Ascending aorta (tissue), 2 donors: ENCODE data around the gene EDN2. TPM values are rescaled to one million over a fixed set of nuclear protein-coding genes. Genes with fewer than 3 reads are reported as not detected.

Source experiments
- DNase-seq, 2 donors: peaks; one replicate each; pipeline ENCODE4 v3.0.0-alpha.2; 2019; ENCODE audit warnings: low spot score in 2 of 2
- H3K27ac ChIP-seq, 2 donors: fragments of 200-600 bp; sonication (generic); one replicate each; pipeline ENCODE4 v1.5.1; 2016 to 2017; ENCODE audit warnings: mild to moderate bottlenecking in 1 of 2
- H3K27me3 ChIP-seq: fragments of 200-600 bp; sonication (generic); one replicate; pipeline ENCODE4 v1.5.1; 2017
- H3K36me3 ChIP-seq, 2 donors: fragments of 200-600 bp; sonication (generic); one replicate each; pipeline ENCODE4 v1.5.1; 2016
- H3K4me1 ChIP-seq, 2 donors: fragments of 200-600 bp; sonication (generic); one replicate each; pipeline ENCODE4 v1.5.1; 2016 to 2017; ENCODE audit warnings: mild to moderate bottlenecking in 1 of 2
- H3K4me3 ChIP-seq, 2 donors: fragments of 200-600 bp; sonication (generic); one replicate each; pipeline ENCODE4 v1.5.1; 2016 to 2017; ENCODE audit warnings: mild to moderate bottlenecking in 1 of 2
- H3K9me3 ChIP-seq, 2 donors: fragments of 200-600 bp; sonication (generic); one replicate each; pipeline ENCODE4 v1.5.1; 2016
- intact Hi-C: fragments of 100-400 bp; cut with DNase I; formaldehyde crosslinking; loops from one replicate; pipeline ENCODE4 v1.15.1; 2023
- total RNA-seq: library from RNA; depleted of rRNA; stranded (reverse); fragments of >200 nt; gene quantifications from one replicate; pipeline ENCODE4 v1.1.0, GENCODE V29; 2016
- TF ChIP-seq, protein P1 (sequence below), 3 experiments: fragments of 200-600 bp in 2 of 3; fragments of 450-650 bp in 1 of 3; sonication (generic) in 2 of 3; IDR thresholded peaks; one replicate each; pipeline ENCODE4 v1.5.1; 2016 to 2019; ENCODE audit warnings: antibody characterized with exemption in 3 of 3, mild to moderate bottlenecking in 1 of 3, moderate library complexity in 1 of 3

Gene EDN2
- total RNA-seq, 1 donor from 2014 or later = not detected

DNA sequence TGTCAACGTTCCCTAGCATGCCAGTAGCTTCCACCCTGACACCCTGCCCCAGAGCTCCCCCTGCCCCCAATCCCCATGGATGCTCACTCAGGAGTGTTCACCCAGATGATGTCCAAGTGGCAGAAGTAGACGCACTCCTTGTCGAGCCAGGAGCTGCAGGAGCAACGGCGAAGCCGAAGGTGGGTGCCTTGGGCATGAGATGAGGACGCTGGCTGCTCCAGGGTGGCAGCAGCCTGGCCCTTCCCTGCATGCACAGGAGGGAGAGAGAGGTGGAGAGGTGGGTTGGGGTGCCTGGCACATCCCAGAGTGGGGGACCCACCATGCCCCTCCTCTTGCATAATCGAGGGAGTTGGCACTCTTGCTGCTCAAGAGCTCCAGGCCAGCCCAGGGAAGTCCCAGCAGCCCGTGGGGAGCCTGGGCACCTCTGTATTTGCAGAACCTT is 502 bp downstream of the EDN2 start:
- TF ChIP-seq, protein P1, sequence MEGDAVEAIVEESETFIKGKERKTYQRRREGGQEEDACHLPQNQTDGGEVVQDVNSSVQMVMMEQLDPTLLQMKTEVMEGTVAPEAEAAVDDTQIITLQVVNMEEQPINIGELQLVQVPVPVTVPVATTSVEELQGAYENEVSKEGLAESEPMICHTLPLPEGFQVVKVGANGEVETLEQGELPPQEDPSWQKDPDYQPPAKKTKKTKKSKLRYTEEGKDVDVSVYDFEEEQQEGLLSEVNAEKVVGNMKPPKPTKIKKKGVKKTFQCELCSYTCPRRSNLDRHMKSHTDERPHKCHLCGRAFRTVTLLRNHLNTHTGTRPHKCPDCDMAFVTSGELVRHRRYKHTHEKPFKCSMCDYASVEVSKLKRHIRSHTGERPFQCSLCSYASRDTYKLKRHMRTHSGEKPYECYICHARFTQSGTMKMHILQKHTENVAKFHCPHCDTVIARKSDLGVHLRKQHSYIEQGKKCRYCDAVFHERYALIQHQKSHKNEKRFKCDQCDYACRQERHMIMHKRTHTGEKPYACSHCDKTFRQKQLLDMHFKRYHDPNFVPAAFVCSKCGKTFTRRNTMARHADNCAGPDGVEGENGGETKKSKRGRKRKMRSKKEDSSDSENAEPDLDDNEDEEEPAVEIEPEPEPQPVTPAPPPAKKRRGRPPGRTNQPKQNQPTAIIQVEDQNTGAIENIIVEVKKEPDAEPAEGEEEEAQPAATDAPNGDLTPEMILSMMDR (IDR thresholded peaks at IDR 0.05) = no peak
- no peaks in the 10 kb centered on the region for H3K36me3 ChIP-seq
- H3K27ac ChIP-seq = no peak overlapping the region
- H3K4me3 ChIP-seq = no peak overlapping the region
- no peaks in the 10 kb centered on the region for H3K27me3 ChIP-seq
- DNase-seq = no peak
- H3K9me3 ChIP-seq = no peaks in the 10 kb centered on the region
- peaks cover 9 to 29% of the 10 kb centered on the region in 2 donors for H3K4me1 ChIP-seq
- intact Hi-C loops = no loop called here

DNA sequence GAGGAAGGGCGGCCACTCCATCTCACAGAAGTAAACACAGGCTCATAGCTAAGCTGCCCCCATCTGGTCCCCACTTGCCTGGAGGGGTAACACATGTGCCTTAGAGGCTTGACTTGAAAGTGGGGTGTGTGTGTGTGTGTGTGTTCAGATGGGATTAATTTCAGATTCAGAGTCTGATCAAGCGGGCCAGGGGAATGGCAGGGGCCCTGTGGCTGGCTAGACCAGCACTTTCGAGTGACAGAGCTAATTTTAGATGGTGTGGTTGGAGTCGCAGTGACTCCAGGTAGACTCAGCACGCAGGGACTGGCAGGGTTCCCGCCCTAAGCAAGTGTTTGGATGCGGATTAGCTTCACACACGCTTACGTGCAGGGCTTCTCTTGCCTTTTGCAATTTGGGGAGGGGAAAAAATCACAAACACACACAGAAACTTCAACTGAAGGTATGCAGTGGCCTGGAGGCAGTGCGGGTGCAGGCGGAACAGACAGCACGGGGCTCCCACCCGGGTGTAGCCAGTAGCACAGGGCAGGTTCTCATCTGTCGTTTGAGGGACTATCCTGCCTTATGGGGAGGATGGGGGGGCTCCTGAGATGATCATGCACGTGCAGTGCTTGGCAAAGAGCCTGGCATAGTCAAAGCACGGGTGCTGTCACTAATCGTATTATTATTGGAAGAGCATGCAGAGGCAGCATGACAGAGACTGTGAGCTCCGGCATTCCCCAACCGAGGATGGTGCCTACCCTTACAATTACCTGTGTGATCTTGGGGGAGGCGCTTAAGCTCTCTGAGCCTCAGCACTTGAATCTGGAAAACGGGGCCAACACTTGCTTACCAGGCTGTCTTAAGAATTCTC is 1.3 kb downstream of the EDN2 start:
- H3K27me3 ChIP-seq = no peaks in the 10 kb centered on the region
- H3K36me3 ChIP-seq = no peaks in the 10 kb centered on the region
- intact Hi-C loops = no loop called here
- no peaks in the 10 kb centered on the region for H3K9me3 ChIP-seq
- H3K27ac ChIP-seq = no peak overlapping the region
- TF ChIP-seq, protein P1 (IDR thresholded peaks at IDR 0.05) = no peak
- DNase-seq = no peak
- peaks cover 12 to 34% of the 10 kb centered on the region in 2 donors for H3K4me1 ChIP-seq
- H3K4me3 ChIP-seq = no peak overlapping the region

DNA sequence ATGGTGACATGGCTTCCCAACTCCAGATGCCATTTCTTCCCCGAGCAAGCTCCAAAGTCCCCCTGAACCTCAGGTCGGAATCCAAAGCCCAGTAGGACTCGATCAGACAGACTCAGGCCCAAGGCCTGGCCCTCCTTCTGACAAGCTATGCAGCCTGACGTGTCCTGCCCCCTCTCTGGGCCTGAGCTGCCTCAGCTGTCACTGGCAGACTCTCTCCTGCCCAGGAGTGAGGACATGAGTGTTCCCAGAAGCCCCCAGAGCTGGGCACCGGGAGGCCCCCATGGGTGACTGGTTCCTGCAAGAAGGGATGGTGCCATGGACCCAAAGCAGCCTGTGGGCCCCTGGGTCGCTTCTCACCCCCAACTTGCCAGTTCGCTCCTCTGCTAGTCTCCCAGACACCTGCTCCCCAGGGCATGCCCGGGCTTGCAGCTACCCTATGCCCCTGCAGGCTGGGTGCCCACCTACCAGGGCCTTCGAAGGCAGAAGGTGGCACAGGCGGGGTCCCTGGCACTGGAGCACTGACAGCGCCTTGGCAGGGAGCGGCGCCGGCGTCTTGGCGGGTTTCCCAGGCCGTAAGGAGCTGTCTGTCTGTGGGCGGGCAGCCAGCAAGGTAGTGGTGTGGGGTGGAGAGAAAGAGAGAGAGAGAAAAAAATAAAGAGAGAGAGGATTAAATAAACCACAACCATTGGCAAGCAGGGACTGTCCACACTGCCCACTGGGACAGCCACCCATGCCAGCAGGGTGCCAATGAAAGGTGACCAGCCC is 2.3 kb downstream of the EDN2 start:
- TF ChIP-seq, protein P1 (IDR thresholded peaks at IDR 0.05) = no peak
- H3K36me3 ChIP-seq = no peaks in the 10 kb centered on the region
- H3K4me1 ChIP-seq = peaks cover 12 to 34% of the 10 kb centered on the region in 2 donors
- H3K4me3 ChIP-seq = no peak overlapping the region
- no peaks in the 10 kb centered on the region for H3K9me3 ChIP-seq
- H3K27me3 ChIP-seq = no peaks in the 10 kb centered on the region
- intact Hi-C loops = no loop called here
- DNase-seq = no peak
- no peak overlapping the region for H3K27ac ChIP-seq

DNA sequence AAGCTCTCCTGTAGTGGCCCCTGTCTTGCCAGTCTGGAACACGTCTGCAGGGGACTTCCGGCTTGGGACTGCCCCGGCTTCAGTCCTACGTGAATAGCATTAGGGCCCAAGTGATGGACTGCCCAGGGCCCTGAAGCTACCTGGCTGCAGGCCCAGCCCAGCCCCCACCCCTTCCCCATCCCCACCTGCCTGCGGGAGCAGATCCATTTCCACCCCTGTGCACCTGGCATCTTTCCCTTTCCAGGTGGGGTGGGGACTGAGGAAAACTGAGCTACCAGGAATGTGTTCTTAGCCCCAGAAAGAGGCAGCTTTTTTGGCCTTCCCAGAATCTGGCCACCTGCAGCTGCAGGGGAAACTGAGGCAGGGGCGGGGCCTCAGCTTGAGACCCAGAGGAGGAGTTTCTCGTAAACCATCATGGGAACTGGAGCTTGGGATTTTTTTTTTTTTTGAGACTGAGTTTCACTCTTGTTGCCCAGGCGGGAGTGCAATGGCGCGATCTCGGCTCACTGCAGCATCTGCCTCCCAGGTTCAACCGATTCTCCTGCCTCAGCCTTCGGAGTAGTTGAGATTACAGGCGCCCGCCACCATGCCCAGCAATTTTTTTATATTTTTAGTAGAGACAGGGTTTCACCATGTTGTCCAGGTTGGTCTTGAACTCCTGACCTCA is 3.2 kb downstream of the EDN2 start:
- H3K4me3 ChIP-seq = no peak overlapping the region
- no peaks in the 10 kb centered on the region for H3K36me3 ChIP-seq
- intact Hi-C loops = no loop called here
- TF ChIP-seq, protein P1 (IDR thresholded peaks at IDR 0.05) = no peak
- DNase-seq = no peak
- H3K4me1 ChIP-seq = peaks cover 12 to 38% of the 10 kb centered on the region in 2 donors
- H3K9me3 ChIP-seq = no peaks in the 10 kb centered on the region
- no peaks in the 10 kb centered on the region for H3K27me3 ChIP-seq
- no peak overlapping the region for H3K27ac ChIP-seq

DNA sequence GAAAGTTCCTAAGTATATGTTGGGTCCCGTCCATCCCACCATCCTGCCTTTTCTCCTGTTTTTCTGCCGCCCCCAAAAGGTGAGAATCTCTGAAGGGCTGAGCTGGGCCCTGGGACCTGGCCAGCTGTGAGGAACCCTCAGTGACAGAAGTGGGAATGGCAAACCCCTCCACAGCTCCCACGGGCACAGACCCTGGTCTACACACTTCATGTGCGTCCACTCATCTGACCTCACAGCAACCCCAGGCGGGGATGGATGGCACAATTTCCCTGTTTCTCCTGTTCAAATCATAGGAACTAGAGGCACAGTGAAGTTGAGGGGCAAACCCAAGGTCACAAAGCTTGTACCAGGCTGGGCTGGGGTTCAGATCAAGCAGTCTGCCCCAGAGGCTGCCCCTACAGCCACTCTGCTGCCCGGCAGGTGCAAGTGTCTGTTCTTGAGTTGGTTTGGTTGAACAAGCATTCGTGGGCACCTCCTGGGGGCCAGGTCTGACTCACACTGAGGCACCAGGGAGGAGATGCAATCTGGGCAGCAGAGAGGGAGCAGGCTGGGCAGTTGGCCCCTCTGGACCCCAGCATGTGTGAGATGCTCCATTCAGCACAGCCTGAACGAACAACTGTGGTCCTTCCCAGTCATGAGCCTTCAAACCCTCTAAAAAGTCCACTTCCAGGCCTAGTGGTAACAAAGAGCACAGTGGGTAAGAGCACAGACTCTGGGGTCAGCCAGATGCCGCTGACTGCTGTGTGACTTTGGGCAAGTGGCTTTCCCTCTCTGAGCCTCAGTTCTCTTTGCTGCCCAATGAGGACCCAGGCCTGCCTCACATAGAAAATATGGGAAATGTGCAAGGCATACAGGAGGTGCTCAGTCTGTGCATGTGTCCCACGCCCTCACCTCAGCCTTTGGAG is 4.0 kb downstream of the EDN2 start:
- Histone ChIP-seq H3K36me3 (no peaks in the 10 kb centered on the region), H3K27ac (peak overlapping the region; percentile 65 to 66), H3K27me3 (no peaks in the 10 kb centered on the region), H3K9me3 (no peaks in the 10 kb centered on the region), H3K4me3 (no peak overlapping the region), H3K4me1 (peaks cover 15 to 43% of the 10 kb centered on the region in 2 donors)
- DNase-seq = no peak
- TF ChIP-seq, protein P1 (IDR thresholded peaks at IDR 0.05) = no peak
- intact Hi-C loops = no loop called here
